Kidney epithelial cell (primary cell): ENCODE data around the gene MYH7. TPM values are rescaled to one million over a fixed set of nuclear protein-coding genes. Genes with fewer than 3 reads are reported as not detected.

Experiments
- DNase-seq: peaks from one replicate; pipeline ENCODE4 v3.0.0-alpha.2; 2010; ENCODE audit warnings: low read depth
- H3K27me3 ChIP-seq: 2 replicates; pipeline ENCODE4 v1.6.0; 2011; ENCODE audit warnings: low read length; ENCODE audit not compliant: control insufficient read depth, insufficient read depth
- H3K36me3 ChIP-seq: 2 replicates; pipeline ENCODE4 v1.5.1; 2011; ENCODE audit warnings: low read length; ENCODE audit not compliant: control insufficient read depth, insufficient read depth
- H3K4me3 ChIP-seq: 2 replicates; pipeline ENCODE4 v1.5.1; 2011; ENCODE audit warnings: low read depth, mild to moderate bottlenecking, control low read depth, low read length
- total RNA-seq: library from RNA; depleted of rRNA; stranded (reverse); fragments of >200 nt; gene quantifications from 2 replicates; pipeline ENCODE4 v1.2.3, GENCODE V29; 2015
- TF ChIP-seq, protein P1 (sequence below): IDR thresholded peaks from 2 replicates; pipeline ENCODE4 v1.5.1; 2011; ENCODE audit warnings: mild to moderate bottlenecking, moderate library complexity, low read length, control low read depth, inconsistent platforms; ENCODE audit not compliant: insufficient read depth, poor library complexity, severe bottlenecking

Gene MYH7
- total RNA-seq, 1 donor from 2014 or later, result not detected

DNA sequence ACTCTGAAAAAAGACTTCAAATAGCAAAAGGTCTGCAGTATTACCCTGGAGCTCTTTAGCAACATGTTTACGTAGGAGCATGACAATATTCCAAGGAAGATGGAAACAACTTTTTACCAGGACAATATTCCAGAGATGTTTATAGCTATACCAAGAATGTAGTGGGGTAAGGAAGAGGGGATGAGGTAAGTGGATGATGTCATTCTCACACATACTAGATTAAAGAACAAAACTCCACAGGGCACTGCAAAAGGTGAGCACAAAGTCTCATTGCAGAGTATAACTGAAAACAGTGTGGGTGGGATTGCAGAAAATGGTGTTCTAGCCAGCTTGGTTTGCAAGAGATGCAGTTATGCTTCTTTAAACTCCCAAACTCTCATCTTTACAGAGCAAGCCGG is 50.2 kb downstream of the MYH7 start:
- Histone ChIP-seq H3K36me3 (no peaks in the 10 kb centered on the region), H3K27me3 (peaks cover 17% of the 10 kb centered on the region), H3K4me3 (no peak overlapping the region)
- TF ChIP-seq, protein P1, sequence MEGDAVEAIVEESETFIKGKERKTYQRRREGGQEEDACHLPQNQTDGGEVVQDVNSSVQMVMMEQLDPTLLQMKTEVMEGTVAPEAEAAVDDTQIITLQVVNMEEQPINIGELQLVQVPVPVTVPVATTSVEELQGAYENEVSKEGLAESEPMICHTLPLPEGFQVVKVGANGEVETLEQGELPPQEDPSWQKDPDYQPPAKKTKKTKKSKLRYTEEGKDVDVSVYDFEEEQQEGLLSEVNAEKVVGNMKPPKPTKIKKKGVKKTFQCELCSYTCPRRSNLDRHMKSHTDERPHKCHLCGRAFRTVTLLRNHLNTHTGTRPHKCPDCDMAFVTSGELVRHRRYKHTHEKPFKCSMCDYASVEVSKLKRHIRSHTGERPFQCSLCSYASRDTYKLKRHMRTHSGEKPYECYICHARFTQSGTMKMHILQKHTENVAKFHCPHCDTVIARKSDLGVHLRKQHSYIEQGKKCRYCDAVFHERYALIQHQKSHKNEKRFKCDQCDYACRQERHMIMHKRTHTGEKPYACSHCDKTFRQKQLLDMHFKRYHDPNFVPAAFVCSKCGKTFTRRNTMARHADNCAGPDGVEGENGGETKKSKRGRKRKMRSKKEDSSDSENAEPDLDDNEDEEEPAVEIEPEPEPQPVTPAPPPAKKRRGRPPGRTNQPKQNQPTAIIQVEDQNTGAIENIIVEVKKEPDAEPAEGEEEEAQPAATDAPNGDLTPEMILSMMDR, result no peak
- DNase-seq, result no peak

DNA sequence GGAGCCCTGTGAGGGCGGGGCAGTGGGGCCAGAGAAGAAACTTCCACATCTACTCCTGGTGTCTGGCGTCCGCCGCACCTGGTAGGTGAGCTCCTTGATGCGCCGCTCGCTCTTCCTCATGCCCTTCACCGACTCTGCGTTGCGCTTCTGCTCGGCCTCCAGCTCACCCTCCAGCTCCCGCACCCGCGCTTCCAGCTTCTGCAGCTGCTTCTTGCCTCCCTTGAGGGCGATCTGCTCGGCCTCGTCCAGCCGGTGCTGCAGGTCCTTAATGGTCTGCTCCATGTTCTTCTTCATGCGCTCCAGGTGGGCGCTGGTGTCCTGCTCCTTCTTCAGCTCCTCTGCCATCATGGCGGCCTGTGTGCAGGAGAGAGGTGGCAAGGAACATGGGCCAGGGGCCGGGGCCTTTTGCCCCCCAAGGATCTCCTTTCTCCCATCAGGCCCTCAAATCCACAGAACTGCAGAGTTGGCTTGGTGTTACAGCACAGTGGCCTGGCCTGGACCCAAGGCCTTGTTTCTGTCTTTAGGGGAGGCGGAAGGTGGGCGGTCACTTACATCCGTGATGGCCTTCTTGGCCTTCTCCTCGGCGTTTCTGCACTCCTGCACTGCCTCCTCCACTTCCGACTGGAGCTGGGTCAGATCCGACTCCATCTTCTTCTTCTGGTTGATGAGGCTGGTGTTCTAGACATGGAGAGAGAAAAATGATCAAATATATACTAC is 50.9 kb downstream of the MYH7 start:
- H3K36me3 ChIP-seq, result no peaks in the 10 kb centered on the region
- TF ChIP-seq, protein P1, result no peak
- no peak overlapping the region for H3K4me3 ChIP-seq
- DNase-seq, result no peak
- peaks cover 17% of the 10 kb centered on the region for H3K27me3 ChIP-seq

DNA sequence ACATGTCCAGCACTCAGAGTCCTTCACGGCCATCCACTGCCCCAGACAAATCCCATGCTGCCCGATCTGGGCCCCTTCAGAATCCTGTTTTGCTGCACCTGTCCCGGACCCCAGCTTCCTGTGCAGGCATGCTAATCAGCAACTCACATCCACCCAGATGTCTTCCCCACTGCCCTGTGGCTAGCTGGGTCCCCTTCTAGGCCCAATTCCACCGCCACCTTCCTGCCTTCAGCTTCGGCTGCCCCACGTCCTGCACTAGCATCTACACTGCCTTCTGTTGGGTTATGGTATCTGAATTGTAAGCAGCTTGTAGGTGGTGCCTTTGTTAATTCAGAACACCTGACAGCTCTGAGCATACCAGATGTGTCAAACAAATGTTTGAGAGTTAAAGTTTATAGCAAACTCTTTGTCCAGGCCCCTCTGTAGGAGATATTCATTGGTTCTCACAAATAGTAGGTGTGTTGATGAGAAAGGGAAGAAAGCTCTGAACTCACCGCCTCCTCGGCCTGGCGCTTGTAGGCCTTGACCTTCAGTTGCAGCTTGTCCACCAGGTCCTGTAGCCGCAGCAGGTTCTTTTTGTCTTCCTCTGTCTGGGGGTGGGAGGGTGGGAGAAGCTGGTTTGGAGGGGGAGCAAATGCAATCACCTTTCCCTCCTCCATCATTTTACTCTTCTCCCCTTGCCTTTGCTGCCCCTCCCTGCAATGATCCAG is 52.6 kb downstream of the MYH7 start:
- TF ChIP-seq, protein P1, result no peak
- peaks cover 19% of the 10 kb centered on the region for H3K27me3 ChIP-seq
- no peak overlapping the region for H3K4me3 ChIP-seq
- no peak for DNase-seq
- no peaks in the 10 kb centered on the region for H3K36me3 ChIP-seq

DNA sequence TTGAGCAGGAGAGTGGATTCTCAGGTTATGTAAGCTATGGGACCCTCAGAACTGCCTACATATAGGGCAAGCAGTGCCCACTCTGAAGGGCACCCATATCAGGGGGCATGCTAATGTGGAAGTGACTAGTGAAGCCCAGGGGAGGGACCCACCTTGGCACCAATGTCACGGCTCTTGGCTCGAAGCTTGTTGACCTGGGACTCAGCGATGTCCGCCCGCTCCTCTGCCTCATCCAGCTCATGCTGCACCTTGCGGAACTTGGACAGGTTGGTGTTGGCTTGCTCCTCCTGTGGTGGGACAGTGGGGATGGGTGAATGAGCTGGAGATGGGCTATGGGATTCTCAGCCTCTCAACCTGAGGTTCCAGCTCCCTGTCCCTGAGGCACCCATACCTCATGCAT is 53.2 kb downstream of the MYH7 start:
- Histone ChIP-seq H3K4me3 (no peak overlapping the region), H3K27me3 (peaks cover 16% of the 10 kb centered on the region), H3K36me3 (no peaks in the 10 kb centered on the region)
- TF ChIP-seq, protein P1, result no peak
- DNase-seq, result no peak

DNA sequence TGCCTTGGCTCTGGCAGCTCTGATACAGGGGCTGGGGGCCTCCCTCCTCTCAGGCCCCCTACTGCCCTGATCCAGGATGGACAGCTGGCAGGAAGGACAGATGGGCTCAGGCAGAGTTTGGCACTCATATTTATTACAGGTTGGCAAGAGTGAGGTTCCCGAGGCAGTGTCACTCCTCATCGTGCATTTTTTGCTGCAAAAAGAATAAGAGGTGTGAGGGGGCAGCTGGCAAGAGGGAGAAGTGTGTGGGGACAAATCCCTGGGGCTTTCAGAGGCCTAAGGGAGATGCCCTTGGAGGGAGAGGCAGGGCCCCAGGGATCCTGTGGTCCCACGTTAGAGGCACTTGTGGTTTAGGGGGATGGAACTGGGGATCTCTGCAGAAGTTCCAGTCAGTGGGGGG is 53.6 kb downstream of the MYH7 start:
- Histone ChIP-seq H3K27me3 (peaks cover 19% of the 10 kb centered on the region), H3K4me3 (no peak overlapping the region), H3K36me3 (no peaks in the 10 kb centered on the region)
- no peak for DNase-seq
- TF ChIP-seq, protein P1, result no peak
